Panc1 (cell line): ENCODE data around the gene KRTAP5-6.

Experiments used
- CTCF ChIP-seq: fragments of 450-650 bp; IDR thresholded peaks from 2 replicates; pipeline ENCODE4 v1.5.1; 2017; ENCODE audit warnings: mild to moderate bottlenecking
- POLR2AphosphoS5 ChIP-seq: IDR thresholded peaks from 2 replicates; pipeline ENCODE4 v1.6.1; 2012; ENCODE audit warnings: mild to moderate bottlenecking, low read depth, low read length, moderate library complexity
- SIN3A ChIP-seq: IDR thresholded peaks from 2 replicates; pipeline ENCODE4 v1.6.1; 2012; ENCODE audit warnings: low read depth, mild to moderate bottlenecking, low read length, moderate library complexity, borderline replicate concordance; ENCODE audit not compliant: insufficient read depth
- TCF7L2 ChIP-seq: IDR thresholded peaks from 2 replicates; pipeline ENCODE4 v1.6.1; 2011; ENCODE audit warnings: mild to moderate bottlenecking, low read depth, low read length, inconsistent platforms
- TF ChIP-seq, protein P1 (sequence below), 2 experiments: IDR thresholded peaks; 2 replicates each; pipeline ENCODE4 v1.6.1; 2011 to 2012; ENCODE audit warnings: low read depth in 2 of 2, control low read depth in 1 of 2, low read length in 1 of 2, mild to moderate bottlenecking in 1 of 2, moderate library complexity in 1 of 2; ENCODE audit not compliant: insufficient read depth in 1 of 2

DNA sequence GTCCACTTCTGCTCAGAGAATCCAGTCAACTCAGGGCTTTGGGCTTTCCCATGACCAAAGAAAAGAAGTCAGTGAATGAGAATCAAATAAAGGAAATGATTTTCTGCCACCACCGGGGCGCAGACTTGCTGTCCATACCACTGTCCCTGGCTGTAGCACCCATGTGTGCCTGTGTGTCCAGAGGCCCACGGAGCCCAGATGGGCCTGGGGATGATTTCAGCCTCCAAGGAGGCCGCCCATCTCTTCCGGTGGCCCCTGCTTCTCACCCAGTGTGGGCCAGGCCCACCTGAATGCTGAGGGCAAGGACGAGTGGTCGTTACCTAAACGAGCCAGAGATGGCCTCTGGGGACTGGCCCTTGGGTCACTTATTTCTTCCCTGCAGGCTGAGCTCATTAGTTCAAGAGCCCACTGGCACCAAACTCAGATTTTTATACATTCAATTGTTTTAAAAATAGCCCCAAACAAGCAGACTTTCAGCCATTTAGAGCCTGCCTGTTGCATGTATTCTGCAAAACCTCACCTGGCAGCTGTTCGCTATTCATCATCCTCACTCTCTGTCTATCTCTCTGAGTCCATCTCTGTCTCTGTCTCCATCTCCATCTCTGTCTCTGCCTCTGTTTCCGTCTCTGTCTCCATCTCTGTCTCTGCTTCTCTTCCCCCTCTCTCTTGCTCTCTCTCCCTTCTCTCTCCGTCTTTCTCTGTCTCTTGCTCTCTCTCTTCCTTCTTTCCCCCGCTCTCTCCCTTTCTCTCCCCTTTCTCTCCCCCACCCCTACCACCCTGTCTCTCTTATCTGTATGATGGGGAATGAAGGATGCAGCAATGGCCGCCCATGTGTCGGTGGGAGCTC is 43.2 kb upstream of the KRTAP5-6 start:
- TF ChIP-seq CTCF (no peak), TCF7L2 (no peak), POLR2AphosphoS5 (no peak), SIN3A (no peak)
- TF ChIP-seq, protein P1, sequence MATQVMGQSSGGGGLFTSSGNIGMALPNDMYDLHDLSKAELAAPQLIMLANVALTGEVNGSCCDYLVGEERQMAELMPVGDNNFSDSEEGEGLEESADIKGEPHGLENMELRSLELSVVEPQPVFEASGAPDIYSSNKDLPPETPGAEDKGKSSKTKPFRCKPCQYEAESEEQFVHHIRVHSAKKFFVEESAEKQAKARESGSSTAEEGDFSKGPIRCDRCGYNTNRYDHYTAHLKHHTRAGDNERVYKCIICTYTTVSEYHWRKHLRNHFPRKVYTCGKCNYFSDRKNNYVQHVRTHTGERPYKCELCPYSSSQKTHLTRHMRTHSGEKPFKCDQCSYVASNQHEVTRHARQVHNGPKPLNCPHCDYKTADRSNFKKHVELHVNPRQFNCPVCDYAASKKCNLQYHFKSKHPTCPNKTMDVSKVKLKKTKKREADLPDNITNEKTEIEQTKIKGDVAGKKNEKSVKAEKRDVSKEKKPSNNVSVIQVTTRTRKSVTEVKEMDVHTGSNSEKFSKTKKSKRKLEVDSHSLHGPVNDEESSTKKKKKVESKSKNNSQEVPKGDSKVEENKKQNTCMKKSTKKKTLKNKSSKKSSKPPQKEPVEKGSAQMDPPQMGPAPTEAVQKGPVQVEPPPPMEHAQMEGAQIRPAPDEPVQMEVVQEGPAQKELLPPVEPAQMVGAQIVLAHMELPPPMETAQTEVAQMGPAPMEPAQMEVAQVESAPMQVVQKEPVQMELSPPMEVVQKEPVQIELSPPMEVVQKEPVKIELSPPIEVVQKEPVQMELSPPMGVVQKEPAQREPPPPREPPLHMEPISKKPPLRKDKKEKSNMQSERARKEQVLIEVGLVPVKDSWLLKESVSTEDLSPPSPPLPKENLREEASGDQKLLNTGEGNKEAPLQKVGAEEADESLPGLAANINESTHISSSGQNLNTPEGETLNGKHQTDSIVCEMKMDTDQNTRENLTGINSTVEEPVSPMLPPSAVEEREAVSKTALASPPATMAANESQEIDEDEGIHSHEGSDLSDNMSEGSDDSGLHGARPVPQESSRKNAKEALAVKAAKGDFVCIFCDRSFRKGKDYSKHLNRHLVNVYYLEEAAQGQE (IDR thresholded peaks at IDR 0.05; ENCODE audit: insufficient read depth in 1 of 2, low read depth in 2 of 2, low read length in 1 of 2): no peak
